Heart left ventricle (tissue), 13 donors: ENCODE data around the gene SPSB3.

Experiments
- CTCF ChIP-seq, 12 donors: fragments of 200-600 bp; sonication (generic) in 4 of 12; IDR thresholded peaks; one replicate each; pipeline versions ENCODE4 v1.5.0 to v1.8.0; 2018 to 2022; ENCODE audit warnings: antibody characterized with exemption in 12 of 12, mild to moderate bottlenecking in 5 of 12
- POLR2A ChIP-seq, 2 donors: fragments of 450-650 bp; IDR thresholded peaks; one replicate each; pipeline ENCODE4 v1.6.1; 2017; ENCODE audit warnings: antibody characterized with exemption in 2 of 2, mild to moderate bottlenecking in 2 of 2, moderate library complexity in 2 of 2
- donor health status: ischemic (EF 13 %, LVEDD 7.1; RV severe dilation, severe dysfunction).
- donor health status: DM: no; HTN: yes; CAD: no.
- donor health status: DM: no; HTN: no; CAD: no.
- donor health status: ischemic (EF 25% LVEDD 6.9; RV normal size, moderate dysfunction).
- donor health status: ischemic (EF 25% LVEDD 5.7; RV mildly dilated, moderate dysfunction).
- donor health status: ischemic (EF 35%, LVEDD 5.7; RV mildly dilated, moderate dysfunction).
- donor health status: nonischemic (EF 11% LVEDD 7.7; RV severe dilation, severe dysfunction).
- donor health status: DM: yes; HTN: yes; CAD: no.
- donor health status: PGD.
- donor health status: ischemic (EF 29% LVEDD 5.4; RV normal size, mild dysfunction).
- donor health status: nonischemic (EF 23%, LVEDD 6.1; RV moderate dilation, normal function).

- no peak for TF ChIP-seq CTCF (IDR thresholded peaks at IDR 0.05)
- TF ChIP-seq POLR2A (IDR thresholded peaks at IDR 0.05): no peak
Observed at GRCh38 chr16:1828645-1829410, 46.5 kb upstream of the SPSB3 start.
